NOMO-1 treated with DMSO at 0.1 percent for 48 hours (cell line): ENCODE measurements around the gene POC1A.

Experiments used
- DNase-seq: peaks from one replicate; lab custom pipeline; 2025; ENCODE audit not compliant: unreplicated experiment; lab: John Stamatoyannopoulos, UW

The POC1A gene

GRCh38 chr3:52132041-52132440 lies 22.2 kb downstream of the POC1A start:
- DNase-seq, result no peak

GRCh38 chr3:52130966-52131622 lies 23.1 kb downstream of the POC1A start:
- no peak for DNase-seq

GRCh38 chr3:52128118-52128683 lies 26.0 kb downstream of the POC1A start:
- no peak for DNase-seq

DNA sequence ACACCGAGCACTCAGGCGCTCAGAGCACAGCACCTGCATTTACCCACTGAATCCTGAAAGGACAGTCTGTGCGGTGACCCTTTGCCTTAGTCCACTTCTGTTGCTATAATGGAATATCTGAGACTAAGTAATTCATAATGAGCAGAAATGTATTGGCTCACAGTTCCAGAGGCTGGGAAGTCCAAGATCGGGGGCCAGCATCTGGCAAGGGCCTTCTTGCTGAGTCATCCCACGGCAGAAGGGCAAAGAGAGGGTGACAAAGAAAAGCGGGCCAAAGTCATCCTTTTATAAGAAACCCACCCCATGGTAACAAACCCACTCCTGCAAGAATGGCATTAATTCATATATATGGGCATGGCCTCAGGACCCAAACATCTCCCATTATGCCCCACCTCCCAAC lies 27.7 kb downstream of the POC1A start:
- no peak for DNase-seq

- no peak for DNase-seq
These were observed 28.2 kb downstream of the POC1A start for GRCh38 chr3:52126036-52126435.

DNA sequence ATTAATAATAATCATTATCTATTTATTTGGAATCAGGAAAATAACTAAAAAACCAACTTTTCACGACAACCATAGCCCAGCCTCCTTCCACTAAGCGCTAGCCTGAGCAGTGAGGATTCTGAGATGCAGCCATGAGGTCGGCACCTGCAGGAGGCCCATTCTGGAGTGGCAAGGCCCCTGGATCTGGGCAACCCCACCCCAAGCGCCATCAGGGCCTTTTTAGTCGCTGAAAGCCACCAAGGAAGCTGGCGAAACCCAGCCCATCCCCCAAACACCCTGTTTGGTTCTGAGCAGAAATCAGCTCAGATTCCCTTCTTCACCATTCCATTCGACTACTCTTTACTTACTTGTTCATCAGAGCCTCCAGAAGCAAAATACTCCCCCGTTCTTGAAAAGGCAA lies 29.5 kb downstream of the POC1A start:
- DNase-seq, result no peak

DNA sequence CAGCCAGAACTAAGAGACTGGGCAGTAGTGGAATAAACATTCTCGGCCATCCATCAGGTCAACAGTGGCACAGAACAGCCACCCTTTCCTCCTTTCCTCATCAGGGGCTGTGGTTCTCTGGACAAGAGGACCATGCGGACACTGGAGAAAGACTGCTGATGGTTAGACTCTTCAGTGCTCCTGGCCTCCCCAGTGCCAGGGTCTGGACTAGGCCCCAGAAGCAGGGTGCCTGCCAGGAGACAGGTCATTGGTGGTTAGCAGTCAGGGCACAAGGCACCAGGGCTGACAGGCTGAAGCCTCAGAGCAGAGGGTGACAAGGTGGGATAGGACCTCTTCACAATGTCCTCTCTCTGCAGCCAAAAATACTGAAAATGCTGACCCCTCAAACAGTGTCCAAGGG lies 30.1 kb downstream of the POC1A start:
- no peak for DNase-seq

GRCh38 chr3:52123106-52123725 lies 31.0 kb downstream of the POC1A start:
- peak; percentile 38 for DNase-seq

GRCh38 chr3:52122491-52122890 lies 31.7 kb downstream of the POC1A start:
- DNase-seq, result no peak

- peak; percentile 80 for DNase-seq
These were observed 32.4 kb downstream of the POC1A start for GRCh38 chr3:52121813-52122212.

- DNase-seq, result peak; percentile 81
These were observed 32.8 kb downstream of the POC1A start for GRCh38 chr3:52121464-52121805.

GRCh38 chr3:52120556-52121463 lies 33.4 kb downstream of the POC1A start:
- DNase-seq, result peak; percentile 37

- peak; percentile 8 for DNase-seq
These were observed 34.4 kb downstream of the POC1A start for GRCh38 chr3:52119826-52120225.

DNA sequence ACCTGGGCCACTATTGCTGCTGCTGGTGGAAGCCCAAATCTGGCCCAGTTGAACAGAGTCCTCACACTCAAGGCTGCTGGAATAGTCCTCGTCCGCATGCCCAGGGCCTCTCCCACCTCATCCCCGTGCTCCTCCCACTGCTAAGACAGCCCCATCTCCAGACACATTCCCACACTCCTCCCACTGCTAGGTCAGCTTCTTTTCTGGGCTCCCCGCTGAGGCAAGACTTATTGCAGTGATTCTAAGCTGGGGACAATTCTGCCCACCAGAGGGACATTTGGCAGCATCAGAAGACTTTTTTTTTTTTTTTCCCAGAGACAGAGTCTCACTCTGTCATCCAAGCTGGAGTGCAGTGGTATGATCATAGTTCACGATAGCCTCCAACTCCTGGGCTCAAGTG lies 35.1 kb downstream of the POC1A start:
- DNase-seq, result no peak

- no peak for DNase-seq
These were observed 35.9 kb downstream of the POC1A start for GRCh38 chr3:52118156-52118875.

DNA sequence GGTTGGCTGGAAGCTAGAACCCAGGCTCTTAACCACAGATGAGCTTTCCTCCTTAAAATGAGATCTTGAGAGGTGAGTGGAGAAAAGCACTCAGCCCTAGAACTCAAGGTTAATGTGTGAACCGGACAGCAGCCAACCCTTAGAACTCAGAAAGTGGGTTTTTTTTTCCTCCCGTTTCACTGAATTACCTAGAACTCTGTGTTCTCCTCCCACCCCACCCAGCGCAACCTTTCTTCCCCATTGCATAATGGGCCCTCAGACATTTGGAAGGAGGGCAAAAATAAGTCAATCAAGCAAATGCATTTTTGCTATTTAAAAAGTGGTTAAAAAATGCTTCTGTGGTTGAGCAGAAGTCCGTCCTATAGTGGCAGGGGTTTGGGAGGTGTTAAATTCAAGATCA lies 36.7 kb downstream of the POC1A start:
- no peak for DNase-seq

- no peak for DNase-seq
These were observed 42.2 kb downstream of the POC1A start for GRCh38 chr3:52112056-52112455.

DNA sequence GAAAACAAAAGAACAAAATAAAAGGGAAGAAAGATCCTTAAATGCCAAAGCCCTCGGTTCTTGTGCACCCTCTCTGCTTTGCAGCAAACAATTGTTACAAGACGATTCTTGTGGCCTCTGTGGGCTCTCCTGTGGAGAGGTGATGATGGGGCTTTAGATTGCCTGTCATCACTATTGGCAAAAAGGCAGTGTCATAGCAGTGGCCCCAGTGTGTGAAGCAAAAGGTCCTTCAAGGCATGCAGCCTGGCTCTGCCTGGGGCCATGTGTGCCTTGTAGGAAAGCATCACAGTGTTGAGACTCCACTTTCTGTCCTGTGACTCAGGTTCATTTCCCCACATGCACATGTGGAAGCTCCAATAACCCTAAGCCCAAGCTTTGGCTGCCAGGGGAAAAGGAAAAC lies 43.7 kb downstream of the POC1A start:
- no peak for DNase-seq

GRCh38 chr3:52109611-52110301 lies 44.5 kb downstream of the POC1A start:
- no peak for DNase-seq
